ENCODE data around the gene PHEX. TPM values are rescaled to one million over a fixed set of nuclear protein-coding genes. Genes with fewer than 3 reads are reported as not detected.

The PHEX gene
- total and polyA plus RNA-seq, 2 experiments from 2014 or later: 0.05 to 0.21 TPM

DNA sequence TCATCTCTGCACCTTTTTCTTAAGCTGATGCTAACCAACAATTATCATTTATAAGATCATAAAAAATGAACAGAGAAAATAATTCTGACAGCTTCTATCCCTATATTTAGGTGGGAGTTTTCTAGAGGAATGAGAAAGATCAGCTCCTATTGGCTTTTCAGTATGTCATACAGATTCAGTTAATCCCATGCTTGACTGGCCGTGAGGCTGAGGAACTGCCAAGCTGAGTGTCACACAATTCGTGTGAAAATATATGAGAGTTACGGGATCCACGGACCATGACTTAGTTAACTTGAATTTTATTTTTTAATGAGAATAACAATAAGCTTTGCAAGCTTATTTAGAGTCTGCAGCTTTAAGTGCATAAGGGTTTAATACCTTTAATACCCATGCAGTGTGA lies 37.5 kb downstream of the PHEX start:
- no peak overlapping the region for H2AFZ ChIP-seq
- Mint-ChIP-seq H3K27me3 (ENCODE audit: insufficient read depth, low read depth, poor library complexity) (peaks cover 3% of the 10 kb centered on the region), H3K9me3 (no peaks in the 10 kb centered on the region), H3K36me3 (ENCODE audit: low read depth) (no peaks in the 10 kb centered on the region), H3K4me3 (no peak overlapping the region), H3K27ac (no peak overlapping the region), H3K4me1 (peaks cover 5% of the 10 kb centered on the region; the same call in 2 of the 3 replicates)
- no peak overlapping the region for H3K4me2 ChIP-seq
- H4K20me1 ChIP-seq (replicated peaks; ENCODE audit: insufficient read depth): no peaks in the 10 kb centered on the region
- DNase-seq (ENCODE audit: low spot score) (no peak), ATAC-seq (no peak)
- H3K27ac ChIP-seq (ENCODE audit: low read depth): no peak overlapping the region
- H3K27me3 ChIP-seq (ENCODE audit: insufficient read depth): no peaks in the 10 kb centered on the region
- TF ChIP-seq JUNB (IDR thresholded peaks at IDR 0.05; ENCODE audit: unreplicated experiment) (no peak), NANOG (IDR thresholded peaks at IDR 0.05; ENCODE audit: borderline replicate concordance) (no peak), ZNF331 (CRISPR knock-in tag; IDR thresholded peaks at IDR 0.05; ENCODE audit: low read depth) (no peak), EZH2phosphoT487 (IDR thresholded peaks at IDR 0.05; ENCODE audit: unreplicated experiment) (no peak), EZH2 (IDR thresholded peaks at IDR 0.05; ENCODE audit: low read depth, unreplicated experiment) (no peak), STAT1 (IDR thresholded peaks at IDR 0.05; ENCODE audit: unreplicated experiment) (no peak), ZNF114 (CRISPR knock-in tag; IDR thresholded peaks at IDR 0.05) (no peak), POLR2AphosphoS5 (IDR thresholded peaks at IDR 0.05; ENCODE audit: low read depth) (no peak), CREB1 (CRISPR knock-in tag; IDR thresholded peaks at IDR 0.05; ENCODE audit: low read depth) (no peak)
- TF ChIP-seq, protein P1, sequence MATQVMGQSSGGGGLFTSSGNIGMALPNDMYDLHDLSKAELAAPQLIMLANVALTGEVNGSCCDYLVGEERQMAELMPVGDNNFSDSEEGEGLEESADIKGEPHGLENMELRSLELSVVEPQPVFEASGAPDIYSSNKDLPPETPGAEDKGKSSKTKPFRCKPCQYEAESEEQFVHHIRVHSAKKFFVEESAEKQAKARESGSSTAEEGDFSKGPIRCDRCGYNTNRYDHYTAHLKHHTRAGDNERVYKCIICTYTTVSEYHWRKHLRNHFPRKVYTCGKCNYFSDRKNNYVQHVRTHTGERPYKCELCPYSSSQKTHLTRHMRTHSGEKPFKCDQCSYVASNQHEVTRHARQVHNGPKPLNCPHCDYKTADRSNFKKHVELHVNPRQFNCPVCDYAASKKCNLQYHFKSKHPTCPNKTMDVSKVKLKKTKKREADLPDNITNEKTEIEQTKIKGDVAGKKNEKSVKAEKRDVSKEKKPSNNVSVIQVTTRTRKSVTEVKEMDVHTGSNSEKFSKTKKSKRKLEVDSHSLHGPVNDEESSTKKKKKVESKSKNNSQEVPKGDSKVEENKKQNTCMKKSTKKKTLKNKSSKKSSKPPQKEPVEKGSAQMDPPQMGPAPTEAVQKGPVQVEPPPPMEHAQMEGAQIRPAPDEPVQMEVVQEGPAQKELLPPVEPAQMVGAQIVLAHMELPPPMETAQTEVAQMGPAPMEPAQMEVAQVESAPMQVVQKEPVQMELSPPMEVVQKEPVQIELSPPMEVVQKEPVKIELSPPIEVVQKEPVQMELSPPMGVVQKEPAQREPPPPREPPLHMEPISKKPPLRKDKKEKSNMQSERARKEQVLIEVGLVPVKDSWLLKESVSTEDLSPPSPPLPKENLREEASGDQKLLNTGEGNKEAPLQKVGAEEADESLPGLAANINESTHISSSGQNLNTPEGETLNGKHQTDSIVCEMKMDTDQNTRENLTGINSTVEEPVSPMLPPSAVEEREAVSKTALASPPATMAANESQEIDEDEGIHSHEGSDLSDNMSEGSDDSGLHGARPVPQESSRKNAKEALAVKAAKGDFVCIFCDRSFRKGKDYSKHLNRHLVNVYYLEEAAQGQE (IDR thresholded peaks at IDR 0.05; ENCODE audit: unreplicated experiment): no peak
- TF ChIP-seq, protein P2, sequence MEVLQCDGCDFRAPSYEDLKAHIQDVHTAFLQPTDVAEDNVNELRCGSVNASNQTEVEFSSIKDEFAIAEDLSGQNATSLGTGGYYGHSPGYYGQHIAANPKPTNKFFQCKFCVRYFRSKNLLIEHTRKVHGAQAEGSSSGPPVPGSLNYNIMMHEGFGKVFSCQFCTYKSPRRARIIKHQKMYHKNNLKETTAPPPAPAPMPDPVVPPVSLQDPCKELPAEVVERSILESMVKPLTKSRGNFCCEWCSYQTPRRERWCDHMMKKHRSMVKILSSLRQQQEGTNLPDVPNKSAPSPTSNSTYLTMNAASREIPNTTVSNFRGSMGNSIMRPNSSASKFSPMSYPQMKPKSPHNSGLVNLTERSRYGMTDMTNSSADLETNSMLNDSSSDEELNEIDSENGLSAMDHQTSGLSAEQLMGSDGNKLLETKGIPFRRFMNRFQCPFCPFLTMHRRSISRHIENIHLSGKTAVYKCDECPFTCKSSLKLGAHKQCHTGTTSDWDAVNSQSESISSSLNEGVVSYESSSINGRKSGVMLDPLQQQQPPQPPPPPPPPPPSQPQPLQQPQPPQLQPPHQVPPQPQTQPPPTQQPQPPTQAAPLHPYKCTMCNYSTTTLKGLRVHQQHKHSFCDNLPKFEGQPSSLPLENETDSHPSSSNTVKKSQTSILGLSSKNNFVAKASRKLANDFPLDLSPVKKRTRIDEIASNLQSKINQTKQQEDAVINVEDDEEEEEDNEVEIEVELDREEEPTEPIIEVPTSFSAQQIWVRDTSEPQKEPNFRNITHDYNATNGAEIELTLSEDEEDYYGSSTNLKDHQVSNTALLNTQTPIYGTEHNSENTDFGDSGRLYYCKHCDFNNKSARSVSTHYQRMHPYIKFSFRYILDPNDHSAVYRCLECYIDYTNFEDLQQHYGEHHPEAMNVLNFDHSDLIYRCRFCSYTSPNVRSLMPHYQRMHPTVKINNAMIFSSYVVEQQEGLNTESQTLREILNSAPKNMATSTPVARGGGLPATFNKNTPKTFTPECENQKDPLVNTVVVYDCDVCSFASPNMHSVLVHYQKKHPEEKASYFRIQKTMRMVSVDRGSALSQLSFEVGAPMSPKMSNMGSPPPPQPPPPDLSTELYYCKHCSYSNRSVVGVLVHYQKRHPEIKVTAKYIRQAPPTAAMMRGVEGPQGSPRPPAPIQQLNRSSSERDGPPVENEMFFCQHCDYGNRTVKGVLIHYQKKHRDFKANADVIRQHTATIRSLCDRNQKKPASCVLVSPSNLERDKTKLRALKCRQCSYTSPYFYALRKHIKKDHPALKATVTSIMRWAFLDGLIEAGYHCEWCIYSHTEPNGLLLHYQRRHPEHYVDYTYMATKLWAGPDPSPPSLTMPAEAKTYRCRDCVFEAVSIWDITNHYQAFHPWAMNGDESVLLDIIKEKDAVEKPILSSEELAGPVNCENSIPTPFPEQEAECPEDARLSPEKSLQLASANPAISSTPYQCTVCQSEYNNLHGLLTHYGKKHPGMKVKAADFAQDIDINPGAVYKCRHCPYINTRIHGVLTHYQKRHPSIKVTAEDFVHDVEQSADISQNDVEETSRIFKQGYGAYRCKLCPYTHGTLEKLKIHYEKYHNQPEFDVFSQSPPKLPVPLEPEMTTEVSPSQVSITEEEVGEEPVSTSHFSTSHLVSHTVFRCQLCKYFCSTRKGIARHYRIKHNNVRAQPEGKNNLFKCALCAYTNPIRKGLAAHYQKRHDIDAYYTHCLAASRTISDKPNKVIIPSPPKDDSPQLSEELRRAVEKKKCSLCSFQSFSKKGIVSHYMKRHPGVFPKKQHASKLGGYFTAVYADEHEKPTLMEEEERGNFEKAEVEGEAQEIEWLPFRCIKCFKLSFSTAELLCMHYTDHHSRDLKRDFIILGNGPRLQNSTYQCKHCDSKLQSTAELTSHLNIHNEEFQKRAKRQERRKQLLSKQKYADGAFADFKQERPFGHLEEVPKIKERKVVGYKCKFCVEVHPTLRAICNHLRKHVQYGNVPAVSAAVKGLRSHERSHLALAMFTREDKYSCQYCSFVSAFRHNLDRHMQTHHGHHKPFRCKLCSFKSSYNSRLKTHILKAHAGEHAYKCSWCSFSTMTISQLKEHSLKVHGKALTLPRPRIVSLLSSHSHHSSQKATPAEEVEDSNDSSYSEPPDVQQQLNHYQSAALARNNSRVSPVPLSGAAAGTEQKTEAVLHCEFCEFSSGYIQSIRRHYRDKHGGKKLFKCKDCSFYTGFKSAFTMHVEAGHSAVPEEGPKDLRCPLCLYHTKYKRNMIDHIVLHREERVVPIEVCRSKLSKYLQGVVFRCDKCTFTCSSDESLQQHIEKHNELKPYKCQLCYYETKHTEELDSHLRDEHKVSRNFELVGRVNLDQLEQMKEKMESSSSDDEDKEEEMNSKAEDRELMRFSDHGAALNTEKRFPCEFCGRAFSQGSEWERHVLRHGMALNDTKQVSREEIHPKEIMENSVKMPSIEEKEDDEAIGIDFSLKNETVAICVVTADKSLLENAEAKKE (CRISPR knock-in tag; IDR thresholded peaks at IDR 0.05): no peak
- TF ChIP-seq, protein P3, sequence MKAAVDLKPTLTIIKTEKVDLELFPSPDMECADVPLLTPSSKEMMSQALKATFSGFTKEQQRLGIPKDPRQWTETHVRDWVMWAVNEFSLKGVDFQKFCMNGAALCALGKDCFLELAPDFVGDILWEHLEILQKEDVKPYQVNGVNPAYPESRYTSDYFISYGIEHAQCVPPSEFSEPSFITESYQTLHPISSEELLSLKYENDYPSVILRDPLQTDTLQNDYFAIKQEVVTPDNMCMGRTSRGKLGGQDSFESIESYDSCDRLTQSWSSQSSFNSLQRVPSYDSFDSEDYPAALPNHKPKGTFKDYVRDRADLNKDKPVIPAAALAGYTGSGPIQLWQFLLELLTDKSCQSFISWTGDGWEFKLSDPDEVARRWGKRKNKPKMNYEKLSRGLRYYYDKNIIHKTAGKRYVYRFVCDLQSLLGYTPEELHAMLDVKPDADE (IDR thresholded peaks at IDR 0.05): no peak
- TF ChIP-seq, protein P4, sequence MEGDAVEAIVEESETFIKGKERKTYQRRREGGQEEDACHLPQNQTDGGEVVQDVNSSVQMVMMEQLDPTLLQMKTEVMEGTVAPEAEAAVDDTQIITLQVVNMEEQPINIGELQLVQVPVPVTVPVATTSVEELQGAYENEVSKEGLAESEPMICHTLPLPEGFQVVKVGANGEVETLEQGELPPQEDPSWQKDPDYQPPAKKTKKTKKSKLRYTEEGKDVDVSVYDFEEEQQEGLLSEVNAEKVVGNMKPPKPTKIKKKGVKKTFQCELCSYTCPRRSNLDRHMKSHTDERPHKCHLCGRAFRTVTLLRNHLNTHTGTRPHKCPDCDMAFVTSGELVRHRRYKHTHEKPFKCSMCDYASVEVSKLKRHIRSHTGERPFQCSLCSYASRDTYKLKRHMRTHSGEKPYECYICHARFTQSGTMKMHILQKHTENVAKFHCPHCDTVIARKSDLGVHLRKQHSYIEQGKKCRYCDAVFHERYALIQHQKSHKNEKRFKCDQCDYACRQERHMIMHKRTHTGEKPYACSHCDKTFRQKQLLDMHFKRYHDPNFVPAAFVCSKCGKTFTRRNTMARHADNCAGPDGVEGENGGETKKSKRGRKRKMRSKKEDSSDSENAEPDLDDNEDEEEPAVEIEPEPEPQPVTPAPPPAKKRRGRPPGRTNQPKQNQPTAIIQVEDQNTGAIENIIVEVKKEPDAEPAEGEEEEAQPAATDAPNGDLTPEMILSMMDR (conservative IDR thresholded peaks at IDR 0.05; ENCODE audit: low read depth in 2 of 2): no peak
- no peaks in the 10 kb centered on the region for H3K36me3 ChIP-seq (ENCODE audit: insufficient read depth)
- peaks cover 5% of the 10 kb centered on the region; the same call in 1 of the 2 replicates for H3K4me1 ChIP-seq (ENCODE audit: insufficient read depth)
- no peaks in the 10 kb centered on the region for H3F3A ChIP-seq (replicated peaks; ENCODE audit: low read depth)
- H3K79me2 ChIP-seq (replicated peaks; ENCODE audit: insufficient read depth): no peaks in the 10 kb centered on the region
- H3K9me2 ChIP-seq (ENCODE audit: insufficient read depth): no peaks in the 10 kb centered on the region
- H3K4me3 ChIP-seq: no peak overlapping the region
